GM12874 (cell line): ENCODE results near the gene CCDC159.

ENCODE experiments used
- CTCF ChIP-seq: IDR thresholded peaks from 2 replicates; pipeline ENCODE4 v1.5.1; 2011; ENCODE audit warnings: low read depth, mild to moderate bottlenecking, control low read depth, low read length, moderate library complexity; ENCODE audit not compliant: insufficient read depth

Gene CCDC159

GRCh38 chr19:11359421-11359820, 13.1 kb downstream of the CCDC159 start:
- no peak for TF ChIP-seq CTCF

DNA sequence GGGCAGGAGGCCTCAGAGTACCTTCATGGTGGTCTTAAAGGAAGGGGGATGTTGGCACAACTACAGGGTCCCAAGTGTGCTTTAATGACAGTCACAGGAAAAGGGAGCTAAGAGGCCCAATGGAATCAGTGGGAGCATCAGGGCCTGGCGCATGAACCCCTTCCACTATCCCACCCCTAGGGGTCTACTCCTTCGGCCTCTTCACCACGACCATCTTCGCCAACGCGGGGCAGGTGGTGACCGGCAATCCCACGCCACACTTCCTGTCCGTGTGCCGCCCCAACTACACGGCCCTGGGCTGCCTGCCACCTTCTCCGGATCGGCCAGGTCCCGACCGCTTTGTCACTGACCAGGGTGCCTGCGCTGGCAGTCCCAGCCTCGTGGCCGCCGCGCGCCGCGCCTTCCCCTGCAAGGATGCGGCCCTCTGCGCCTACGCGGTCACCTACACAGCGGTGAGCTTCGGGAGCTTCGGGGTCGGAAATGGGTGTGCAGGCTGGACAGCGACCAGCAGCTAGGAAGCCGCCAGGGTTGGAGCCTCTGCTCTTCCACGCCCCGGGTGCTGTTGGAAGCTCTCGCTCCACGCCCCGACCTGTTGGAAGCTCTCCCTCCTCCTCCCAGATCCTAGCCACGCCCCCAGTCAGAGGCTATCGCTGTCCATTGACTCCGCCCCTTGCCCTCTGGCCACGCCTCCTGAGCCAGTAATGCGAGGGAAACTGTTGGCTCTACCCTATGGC, 14.9 kb downstream of the CCDC159 start:
- no peak for TF ChIP-seq CTCF

- TF ChIP-seq CTCF, result no peak
These were observed 15.7 kb downstream of the CCDC159 start for GRCh38 chr19:11361771-11362731.

- TF ChIP-seq CTCF, result no peak
These were observed 17.6 kb downstream of the CCDC159 start for GRCh38 chr19:11363881-11364280.

- TF ChIP-seq CTCF, result no peak
These were observed 18.1 kb downstream of the CCDC159 start for GRCh38 chr19:11364296-11364904.

- TF ChIP-seq CTCF, result no peak
These were observed 18.6 kb downstream of the CCDC159 start for GRCh38 chr19:11364935-11365334.

GRCh38 chr19:11365557-11366117, 19.3 kb downstream of the CCDC159 start:
- TF ChIP-seq CTCF, result no peak
